ENCODE data around the gene ADAMTS19.

GRCh38 chr5:129609710-129610109, 149.6 kb downstream of the ADAMTS19 start:
- TF ChIP-seq, protein P1, sequence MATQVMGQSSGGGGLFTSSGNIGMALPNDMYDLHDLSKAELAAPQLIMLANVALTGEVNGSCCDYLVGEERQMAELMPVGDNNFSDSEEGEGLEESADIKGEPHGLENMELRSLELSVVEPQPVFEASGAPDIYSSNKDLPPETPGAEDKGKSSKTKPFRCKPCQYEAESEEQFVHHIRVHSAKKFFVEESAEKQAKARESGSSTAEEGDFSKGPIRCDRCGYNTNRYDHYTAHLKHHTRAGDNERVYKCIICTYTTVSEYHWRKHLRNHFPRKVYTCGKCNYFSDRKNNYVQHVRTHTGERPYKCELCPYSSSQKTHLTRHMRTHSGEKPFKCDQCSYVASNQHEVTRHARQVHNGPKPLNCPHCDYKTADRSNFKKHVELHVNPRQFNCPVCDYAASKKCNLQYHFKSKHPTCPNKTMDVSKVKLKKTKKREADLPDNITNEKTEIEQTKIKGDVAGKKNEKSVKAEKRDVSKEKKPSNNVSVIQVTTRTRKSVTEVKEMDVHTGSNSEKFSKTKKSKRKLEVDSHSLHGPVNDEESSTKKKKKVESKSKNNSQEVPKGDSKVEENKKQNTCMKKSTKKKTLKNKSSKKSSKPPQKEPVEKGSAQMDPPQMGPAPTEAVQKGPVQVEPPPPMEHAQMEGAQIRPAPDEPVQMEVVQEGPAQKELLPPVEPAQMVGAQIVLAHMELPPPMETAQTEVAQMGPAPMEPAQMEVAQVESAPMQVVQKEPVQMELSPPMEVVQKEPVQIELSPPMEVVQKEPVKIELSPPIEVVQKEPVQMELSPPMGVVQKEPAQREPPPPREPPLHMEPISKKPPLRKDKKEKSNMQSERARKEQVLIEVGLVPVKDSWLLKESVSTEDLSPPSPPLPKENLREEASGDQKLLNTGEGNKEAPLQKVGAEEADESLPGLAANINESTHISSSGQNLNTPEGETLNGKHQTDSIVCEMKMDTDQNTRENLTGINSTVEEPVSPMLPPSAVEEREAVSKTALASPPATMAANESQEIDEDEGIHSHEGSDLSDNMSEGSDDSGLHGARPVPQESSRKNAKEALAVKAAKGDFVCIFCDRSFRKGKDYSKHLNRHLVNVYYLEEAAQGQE (IDR thresholded peaks at IDR 0.05; ENCODE audit: insufficient read depth in 1 of 2, low read depth in 2 of 2, low read length in 2 of 2) = no peak
- TF ChIP-seq TAF1 (IDR thresholded peaks at IDR 0.05; ENCODE audit: borderline replicate concordance, insufficient read depth, low read length) (no peak), SIN3A (IDR thresholded peaks at IDR 0.05; ENCODE audit: borderline replicate concordance, insufficient read depth, low read length) (no peak), POLR2AphosphoS5 (IDR thresholded peaks at IDR 0.05; ENCODE audit: low read depth, low read length) (no peak), FOXP2 (optimal IDR thresholded peaks at IDR 0.05; ENCODE audit: borderline replicate concordance, extremely low read depth, extremely low read length, insufficient read depth) (no peak)
